ENCODE data around the gene ADGRE3. TPM values are rescaled to one million over a fixed set of nuclear protein-coding genes. Genes with fewer than 3 reads are reported as not detected.

The ADGRE3 gene
- total and polyA plus RNA-seq, 2 of the 4 experiments (the other 2 are of a cell fraction): not detected

- Histone ChIP-seq H3K4me1 (ENCODE audit: control insufficient read depth, insufficient read depth, low read length) (no peaks in the 10 kb centered on the region), H2AK9ac (replicated peaks; ENCODE audit: low read depth, low read length, poor library complexity) (no peak overlapping the region), H2BK120ac (ENCODE audit: low read depth, low read length) (no peak overlapping the region), H3K27me3 (ENCODE audit: control insufficient read depth, insufficient read depth, low read length) (no peaks in the 10 kb centered on the region), H3K14ac (replicated peaks; ENCODE audit: low read depth, low read length) (no peak overlapping the region), H2BK20ac (ENCODE audit: low read depth, low read length) (no peak overlapping the region), H3K4ac (ENCODE audit: low read depth, low read length) (no peak overlapping the region), H3K79me1 (ENCODE audit: low read depth in 1 of 2, low read length in 2 of 2) (no peaks in the 10 kb centered on the region), H4K8ac (ENCODE audit: low read depth in 2 of 2, low read length in 2 of 2) (no peak overlapping the region), H3K18ac (ENCODE audit: low read depth, low read length) (no peak overlapping the region), H3K9me1 (ENCODE audit: insufficient read depth, low read length) (no peaks in the 10 kb centered on the region), H2BK5ac (ENCODE audit: low read depth, low read length, poor library complexity, severe bottlenecking) (no peak overlapping the region), H4K91ac (ENCODE audit: insufficient read depth, low read depth, low read length) (no peak overlapping the region), H3K4me2 (ENCODE audit: low read depth, low read length) (no peak overlapping the region), H2AFZ (replicated peaks; ENCODE audit: low read length, poor library complexity) (no peak overlapping the region), H3K23ac (ENCODE audit: low read depth, low read length) (no peak overlapping the region), H2AK5ac (ENCODE audit: low read depth, low read length) (no peak overlapping the region), H3K36me3 (ENCODE audit: control insufficient read depth, insufficient read depth, low read length) (no peaks in the 10 kb centered on the region), H2BK15ac (ENCODE audit: low read depth, low read length) (no peak overlapping the region), H3K27ac (ENCODE audit: insufficient read depth, low read length) (no peak overlapping the region), H3K4me3 (ENCODE audit: insufficient read depth, low read depth, low read length) (no peak overlapping the region), H3K9me3 (ENCODE audit: control insufficient read depth, insufficient read depth, low read length) (peaks cover 2% of the 10 kb centered on the region; the same call in 1 of the 2 replicates), H3K9ac (ENCODE audit: low read depth, low read length) (no peak overlapping the region), H4K5ac (ENCODE audit: low read depth, low read length) (no peak overlapping the region), H3K56ac (ENCODE audit: extremely low read depth, insufficient read depth, low read length) (no peak overlapping the region), H4K20me1 (ENCODE audit: insufficient read depth, low read length) (no peaks in the 10 kb centered on the region)
- DNase-seq (no peak), ATAC-seq (ENCODE audit: low read depth) (no peak)
- TF ChIP-seq RFX5 (IDR thresholded peaks at IDR 0.05; ENCODE audit: low read depth, low read length) (no peak), MAFK (IDR thresholded peaks at IDR 0.05; ENCODE audit: low read depth, low read length) (no peak), USF2 (IDR thresholded peaks at IDR 0.05; ENCODE audit: low read depth, low read length) (no peak), RAD21 (IDR thresholded peaks at IDR 0.05; ENCODE audit: low read length) (no peak), ELK1 (IDR thresholded peaks at IDR 0.05; ENCODE audit: borderline replicate concordance, low read depth, low read length) (no peak), CTCF (conservative IDR thresholded peaks at IDR 0.05; ENCODE audit: low read depth, low read length) (no peak), MAZ (IDR thresholded peaks at IDR 0.05; ENCODE audit: borderline replicate concordance, low read depth, low read length) (no peak), CEBPB (IDR thresholded peaks at IDR 0.05; ENCODE audit: low read depth, low read length) (no peak), POLR2A (IDR thresholded peaks at IDR 0.05; ENCODE audit: low read depth, low read length) (no peak), MXI1 (IDR thresholded peaks at IDR 0.05; ENCODE audit: borderline replicate concordance, low read depth, low read length) (no peak), SMC3 (IDR thresholded peaks at IDR 0.05; ENCODE audit: low read depth, low read length) (no peak), BHLHE40 (IDR thresholded peaks at IDR 0.05; ENCODE audit: low read depth, low read length) (no peak), NFE2L2 (IDR thresholded peaks at IDR 0.05; ENCODE audit: low read depth, low read length) (no peak), CHD1 (IDR thresholded peaks at IDR 0.05; ENCODE audit: low read depth, low read length) (no peak)
- dilution Hi-C loops (cut with HindIII; ENCODE audit: low sequenced_read_pairs, unreplicated experiment) (no loop called here), intact Hi-C loops (cut with micrococcal nuclease) (no loop called here), in situ Hi-C loops (cut with MboI; ENCODE audit: low sequenced_read_pairs) (no loop called here)
- BruUV-seq (replicated peaks): no TSS peak
- POLR2A ChIA-PET (ENCODE audit: unreplicated experiment): no interaction called here
- CTCF ChIA-PET: no interaction called here
- WGBS, 2 experiments (ENCODE audit: extremely low coverage in 2 of 2, insufficient read length in 1 of 2): no CpG with 5 or more reads among the region's 4 CpGs
Observed at GRCh38 chr19:14614099-14614412, 60.6 kb downstream of the ADGRE3 start.
